Erythroblast (primary cell): ENCODE measurements around the gene LIMD2.

Source experiments
- DNase-seq, 2 experiments: peaks; one replicate each; lab custom pipeline; 2025; lab: John Stamatoyannopoulos, UW
- GATA1 ChIP-seq: IDR thresholded peaks from 2 replicates; pipeline ENCODE4 v1.6.1; 2011; ENCODE audit warnings: low read depth, mild to moderate bottlenecking, control low read depth, low read length, moderate library complexity
- POLR2A ChIP-seq: IDR thresholded peaks from 2 replicates; pipeline ENCODE4 v1.6.1; 2011; ENCODE audit warnings: mild to moderate bottlenecking, low read length

Gene LIMD2

DNA sequence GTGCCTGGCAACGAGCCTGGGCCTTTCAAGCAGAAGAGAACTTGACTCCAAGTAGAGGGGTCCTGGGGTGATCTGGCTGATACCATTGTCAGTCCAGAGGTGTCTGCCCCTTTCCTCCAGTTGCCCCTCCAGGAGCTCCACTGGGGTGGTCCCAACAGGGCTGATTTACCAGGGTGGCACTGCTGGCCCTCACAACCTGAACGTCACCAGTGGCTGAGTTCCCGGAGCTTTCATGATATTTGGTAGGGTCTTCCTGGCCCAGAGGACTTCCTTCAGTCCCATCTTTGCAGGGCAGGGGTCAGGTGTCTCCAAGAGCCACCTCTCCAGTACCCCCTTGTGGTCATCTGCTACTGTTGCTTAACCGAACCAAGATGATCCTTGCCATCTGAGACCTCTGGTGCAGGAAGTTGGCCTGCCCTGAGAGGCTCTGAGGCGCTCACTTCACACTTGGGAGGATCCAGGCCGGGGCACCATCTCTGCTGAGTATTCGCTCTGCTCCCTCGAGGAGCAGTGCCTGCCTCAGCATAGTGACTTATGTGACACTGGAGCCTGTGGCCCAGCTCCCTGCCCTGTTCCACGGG, 3.5 kb downstream of the LIMD2 start:
- TF ChIP-seq GATA1 (no peak), POLR2A (no peak)
- DNase-seq: peak; percentile 40 to 46

DNA sequence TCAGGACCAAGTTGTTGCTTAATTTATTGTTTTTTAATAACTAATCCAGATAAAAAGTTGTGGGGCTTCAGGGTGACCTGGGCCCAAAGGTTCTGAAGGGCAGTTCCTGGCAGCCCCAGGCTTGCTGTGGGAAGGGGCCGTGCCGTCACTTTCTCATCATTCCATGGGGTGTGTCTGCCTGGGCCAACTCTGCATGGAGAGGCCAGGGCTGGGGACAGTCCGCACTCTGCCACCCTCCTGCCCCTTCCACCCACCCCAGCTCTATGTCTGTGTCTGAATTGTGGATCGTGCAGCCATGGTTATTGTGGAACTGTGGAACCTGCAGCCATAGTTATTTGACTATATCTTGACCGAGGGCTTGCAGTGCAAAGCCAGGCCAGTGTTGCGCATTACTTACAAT, 4.0 kb downstream of the LIMD2 start:
- DNase-seq: no peak
- TF ChIP-seq GATA1: no peak
- TF ChIP-seq POLR2A: no peak

DNA sequence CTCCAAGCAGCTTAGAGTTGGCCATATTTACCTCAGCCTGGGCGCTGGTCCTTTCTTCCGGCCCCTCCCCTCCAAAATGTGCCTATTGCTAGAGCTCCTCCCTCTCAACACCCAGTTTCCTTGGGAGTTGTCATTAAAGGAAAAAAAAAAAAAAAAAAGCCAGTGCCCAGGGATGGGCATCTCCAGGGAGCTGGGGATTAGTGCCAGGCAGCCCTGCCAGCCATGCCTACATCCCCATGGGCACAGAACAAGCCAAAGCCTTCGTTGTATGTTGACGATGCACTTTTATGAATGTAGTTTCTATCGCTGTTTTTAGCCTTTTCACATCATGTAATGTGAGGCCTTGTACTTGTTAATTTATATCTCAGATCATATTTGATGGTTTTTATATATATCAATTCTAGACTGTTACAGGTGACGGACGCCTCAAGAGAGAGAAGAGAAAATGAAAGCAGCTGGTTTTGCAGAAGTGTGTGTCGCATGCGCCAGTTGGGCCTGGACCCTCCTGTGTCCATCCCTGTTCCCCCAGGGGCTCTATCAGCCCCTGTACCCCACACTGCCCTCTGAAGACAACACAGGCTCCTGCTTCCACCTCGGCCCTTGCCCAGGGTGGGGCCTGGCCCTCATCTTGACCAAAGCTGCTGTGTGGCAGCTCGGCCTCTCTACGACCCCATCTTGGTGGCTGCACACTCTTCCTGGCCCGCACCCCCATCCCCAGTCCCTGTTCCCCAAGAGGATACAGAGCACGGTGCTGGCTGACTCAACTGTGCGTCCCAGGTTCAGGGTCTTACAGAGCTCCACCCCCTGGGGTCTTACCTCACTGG, 4.8 kb downstream of the LIMD2 start:
- no peak for TF ChIP-seq POLR2A
- TF ChIP-seq GATA1: no peak
- DNase-seq: no peak

DNA sequence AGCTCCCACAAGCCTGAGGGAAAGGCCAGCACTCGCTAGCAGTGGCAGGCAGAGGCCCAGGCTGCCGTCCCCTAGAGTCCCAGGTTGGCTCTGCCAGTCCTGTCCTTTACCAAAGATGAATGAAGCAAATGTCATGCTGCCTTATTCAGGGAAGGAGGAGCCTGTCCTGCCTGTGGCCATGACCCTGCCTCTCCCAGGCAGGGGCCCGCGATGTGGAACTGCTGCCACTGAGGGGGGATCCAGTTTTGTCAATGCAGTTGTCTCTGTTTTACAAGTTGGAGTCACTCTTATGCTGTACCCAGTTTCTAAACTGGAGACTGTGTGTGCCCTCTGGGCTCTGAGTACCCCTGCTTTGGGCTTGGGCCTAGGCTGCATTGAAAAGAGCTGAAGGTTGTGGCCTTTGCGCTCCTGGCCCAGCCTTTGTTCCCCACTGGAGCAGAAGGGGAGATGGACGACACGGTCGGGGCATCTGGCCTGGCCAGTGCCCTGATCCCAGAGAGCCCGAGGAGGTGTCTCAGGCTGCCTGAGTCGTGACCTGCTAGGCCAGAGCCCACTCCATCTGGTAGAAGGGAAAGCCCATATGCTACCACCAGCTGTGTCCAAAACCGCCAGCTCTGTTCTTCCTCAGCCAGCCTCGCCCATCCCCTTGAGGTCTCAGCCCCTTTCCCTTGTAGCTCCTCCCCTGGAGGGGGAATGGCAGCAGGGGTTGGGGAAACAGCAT, 5.5 kb downstream of the LIMD2 start:
- no peak for DNase-seq
- no peak for TF ChIP-seq POLR2A
- TF ChIP-seq GATA1: no peak

DNA sequence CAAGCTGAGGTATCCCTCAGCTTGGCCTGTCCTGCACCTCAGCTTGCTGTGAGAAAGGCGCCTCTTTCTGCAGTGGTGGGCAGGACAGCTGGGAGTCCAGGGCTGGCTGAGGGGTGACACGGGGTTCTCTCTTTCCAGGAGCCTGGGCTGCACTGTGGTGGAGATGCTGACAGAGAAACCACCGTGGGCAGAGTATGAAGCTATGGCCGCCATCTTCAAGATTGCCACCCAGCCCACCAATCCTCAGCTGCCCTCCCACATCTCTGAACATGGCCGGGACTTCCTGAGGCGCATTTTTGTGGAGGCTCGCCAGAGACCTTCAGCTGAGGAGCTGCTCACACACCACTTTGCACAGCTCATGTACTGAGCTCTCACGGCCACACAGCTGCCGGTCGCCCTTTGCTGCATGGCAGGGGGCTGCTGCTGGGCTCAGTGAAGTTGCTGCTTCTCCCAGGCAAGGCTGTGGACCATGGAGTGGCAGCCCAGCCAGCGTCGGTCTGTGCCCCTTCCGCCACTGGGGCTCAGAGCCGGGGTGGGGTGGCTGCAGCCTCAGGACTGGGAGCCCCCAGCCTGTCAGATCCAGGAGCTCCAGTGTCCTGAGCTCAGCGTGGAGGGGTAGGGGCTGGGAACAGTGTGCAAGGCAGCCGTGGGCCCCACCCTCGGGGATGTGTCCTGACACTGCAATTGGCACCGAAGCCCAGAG, 6.4 kb downstream of the LIMD2 start:
- no peak for DNase-seq
- TF ChIP-seq POLR2A (no peak), GATA1 (no peak)

DNA sequence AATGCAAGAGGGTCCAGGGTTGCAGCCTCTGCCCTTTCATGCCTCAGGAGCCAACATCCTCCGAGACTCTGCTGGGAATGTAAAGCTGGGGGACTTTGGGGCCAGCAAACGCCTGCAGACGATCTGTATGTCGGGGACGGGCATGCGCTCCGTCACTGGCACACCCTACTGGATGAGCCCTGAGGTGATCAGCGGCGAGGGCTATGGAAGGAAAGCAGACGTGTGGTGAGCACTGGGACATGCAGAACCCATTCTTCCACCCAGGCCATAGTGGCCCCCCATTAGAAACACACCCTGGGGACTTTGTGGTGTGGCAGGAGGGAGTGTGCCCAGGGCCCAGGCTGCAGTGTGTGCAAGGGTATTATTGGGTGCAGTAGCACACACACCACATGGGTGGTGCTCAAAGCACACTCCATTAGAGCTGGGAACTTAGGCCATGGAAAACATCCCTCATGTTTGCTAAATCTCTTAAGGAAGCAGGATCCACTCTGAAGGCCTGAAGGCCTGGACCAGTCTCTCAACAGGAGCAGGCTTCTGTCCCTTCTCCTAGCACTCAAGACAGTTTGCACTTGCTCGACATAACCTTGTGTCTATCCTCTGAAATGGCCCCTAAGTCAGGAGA, 7.6 kb downstream of the LIMD2 start:
- TF ChIP-seq POLR2A: no peak
- no peak for DNase-seq

DNA sequence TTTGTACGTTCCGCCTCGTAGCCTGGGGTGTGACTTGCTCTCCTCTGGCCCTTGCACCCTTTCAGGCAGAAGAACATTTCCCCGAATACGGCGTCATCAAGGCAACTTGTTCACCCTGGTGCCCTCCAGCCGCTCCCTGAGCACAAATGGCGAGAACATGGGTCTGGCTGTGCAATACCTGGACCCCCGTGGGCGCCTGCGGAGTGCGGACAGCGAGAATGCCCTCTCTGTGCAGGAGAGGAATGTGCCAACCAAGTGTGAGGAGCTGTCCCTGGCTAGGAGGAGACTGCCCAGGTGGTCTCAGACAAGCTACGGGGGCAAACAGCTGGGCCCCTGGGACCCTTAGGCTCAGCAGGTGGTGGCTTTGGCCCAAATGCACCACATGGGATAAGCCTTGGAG, 10.4 kb downstream of the LIMD2 start:
- no peak for TF ChIP-seq GATA1
- no peak for TF ChIP-seq POLR2A
- DNase-seq: no peak

DNA sequence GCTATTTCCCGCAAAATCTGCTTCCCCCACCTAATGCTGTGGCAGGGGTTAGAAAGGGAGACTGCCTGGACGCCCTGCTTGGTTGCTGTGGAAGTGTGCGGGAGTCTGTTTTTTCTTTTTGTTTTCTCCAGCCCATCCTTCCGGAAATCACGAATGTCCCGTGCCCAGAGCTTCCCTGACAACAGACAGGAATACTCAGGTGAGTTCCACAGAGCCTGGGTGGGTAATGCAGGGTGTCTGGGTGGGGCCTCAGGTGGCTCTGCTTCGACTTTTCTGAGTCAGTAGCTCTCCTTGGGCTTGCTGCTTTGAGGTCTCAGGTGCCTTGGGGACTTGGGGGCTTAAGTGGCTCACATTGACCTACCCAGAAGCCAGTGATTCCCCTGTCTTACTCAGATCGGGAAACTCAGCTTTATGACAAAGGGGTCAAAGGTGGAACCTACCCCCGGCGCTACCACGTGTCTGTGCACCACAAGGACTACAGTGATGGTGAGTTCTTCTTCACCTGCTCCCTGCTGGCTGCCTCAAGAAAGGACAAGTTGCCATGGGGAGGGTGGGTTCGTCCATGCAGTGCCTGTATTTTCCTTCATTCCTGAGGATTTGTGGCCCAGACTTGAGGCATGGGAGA, 11.4 kb downstream of the LIMD2 start:
- no peak for DNase-seq
- no peak for TF ChIP-seq POLR2A
- TF ChIP-seq GATA1: no peak

DNA sequence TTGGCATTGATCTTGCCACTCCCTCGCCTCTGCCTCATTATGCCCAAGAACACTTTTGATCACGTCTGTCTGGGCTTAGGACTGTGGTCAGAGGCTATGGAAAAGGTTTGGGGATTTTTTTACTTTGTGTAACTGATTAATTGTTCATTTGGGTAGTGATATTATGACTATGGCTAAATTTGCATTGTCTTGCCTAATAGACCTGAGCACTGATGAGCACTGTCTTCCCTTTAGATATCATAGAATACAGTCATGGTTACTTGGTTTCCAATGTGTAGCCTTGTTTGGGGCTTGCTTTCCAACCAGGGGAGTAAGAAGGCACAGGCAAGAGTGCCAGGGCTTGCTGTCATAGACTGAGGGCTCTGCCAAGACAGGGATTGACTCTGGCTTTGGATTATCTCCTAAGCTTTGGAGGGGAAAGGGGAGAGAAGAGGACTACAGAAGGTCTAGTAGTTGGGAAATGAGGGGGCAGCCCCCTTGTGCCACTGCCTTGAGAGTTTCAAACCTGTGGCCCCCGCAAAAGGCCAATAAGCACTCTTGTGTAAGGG, 13.7 kb downstream of the LIMD2 start:
- TF ChIP-seq GATA1: no peak
- no peak for TF ChIP-seq POLR2A
- DNase-seq: no peak

DNA sequence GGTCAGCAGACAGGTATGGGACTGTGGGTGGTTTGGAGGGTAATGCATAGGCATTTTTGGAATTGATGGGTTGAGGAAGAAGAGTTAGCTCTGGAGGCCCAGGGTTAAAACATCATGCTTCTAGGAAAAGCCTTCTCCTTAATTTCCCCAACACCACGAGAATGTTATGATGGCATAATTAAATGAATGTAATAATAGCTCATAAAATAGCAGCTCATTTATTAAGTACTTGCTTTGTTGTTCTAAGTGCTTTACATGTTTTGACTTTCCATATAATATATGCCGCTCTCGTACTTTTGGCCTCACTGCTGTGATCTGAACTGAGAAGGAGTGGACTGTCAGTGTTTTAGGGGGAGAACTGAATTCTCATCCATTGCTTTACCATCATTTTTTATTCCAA, 14.3 kb downstream of the LIMD2 start:
- no peak for DNase-seq
- no peak for TF ChIP-seq GATA1
- no peak for TF ChIP-seq POLR2A

DNA sequence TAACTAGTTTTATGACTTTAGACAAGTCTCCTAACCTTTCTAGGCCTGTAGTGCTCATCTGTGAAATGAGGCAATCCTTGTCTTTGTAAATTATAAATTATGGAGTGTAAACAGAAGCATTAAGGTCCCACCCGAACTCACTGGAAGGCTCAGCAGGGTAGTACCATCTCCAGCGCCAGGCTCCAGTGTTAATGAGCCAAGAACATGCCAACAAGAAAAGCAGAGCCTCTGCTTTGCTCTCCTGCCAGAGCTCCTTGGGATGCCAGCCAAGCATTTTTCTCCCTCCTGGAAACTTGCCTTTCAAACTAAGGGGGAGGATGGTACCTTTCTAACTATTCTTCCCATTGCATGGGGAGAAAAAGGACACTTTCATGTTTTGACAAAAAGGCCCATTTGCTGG, 14.9 kb downstream of the LIMD2 start:
- no peak for DNase-seq
- TF ChIP-seq GATA1: no peak
- no peak for TF ChIP-seq POLR2A

DNA sequence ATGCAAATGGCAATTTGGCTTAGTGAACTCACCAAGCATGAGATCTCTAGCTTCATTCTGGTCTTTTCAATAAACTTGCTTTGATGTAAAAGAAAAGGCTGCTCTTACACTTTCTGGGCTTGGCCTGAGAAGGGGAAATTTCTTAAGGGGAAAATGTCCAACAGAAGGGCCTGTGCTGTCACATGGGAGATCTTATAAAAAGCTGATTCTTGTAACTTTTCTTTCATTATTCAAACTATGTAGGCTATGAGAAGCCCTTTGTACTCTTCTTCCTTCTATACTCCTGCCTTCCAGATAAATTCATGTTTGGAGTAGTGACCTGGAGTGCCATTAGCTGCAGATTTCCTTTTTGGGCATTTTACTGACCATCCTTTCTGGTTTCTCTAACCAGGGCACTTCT, 16.9 kb downstream of the LIMD2 start:
- TF ChIP-seq POLR2A: no peak
- DNase-seq: no peak

DNA sequence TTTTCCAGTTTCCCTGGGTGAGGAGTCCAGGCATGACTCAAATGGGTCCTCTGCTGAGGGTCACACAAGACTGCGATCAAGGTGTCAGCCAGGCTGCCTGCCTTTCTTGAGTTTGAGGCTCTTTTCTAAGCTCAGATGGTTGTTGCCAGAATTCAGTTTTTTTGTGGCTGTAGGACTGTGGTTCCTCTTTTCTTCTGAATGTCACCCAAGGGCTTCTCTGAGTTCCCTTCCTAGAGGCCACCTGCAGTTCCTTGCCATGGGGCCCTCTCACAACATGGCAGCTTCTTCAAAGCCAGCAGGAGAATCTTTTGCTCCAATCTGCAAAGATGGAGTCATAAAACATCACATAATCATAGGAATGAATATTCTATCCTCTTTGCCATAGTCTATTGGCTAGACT, 17.5 kb downstream of the LIMD2 start:
- no peak for DNase-seq
- no peak for TF ChIP-seq GATA1
- no peak for TF ChIP-seq POLR2A
